ENCODE measurements around the gene PLEKHG3.

- TF ChIP-seq CTCF (conservative IDR thresholded peaks at IDR 0.05 in 1 of 2, IDR thresholded peaks at IDR 0.05 in 1 of 2; ENCODE audit: extremely low read depth in 1 of 2, insufficient read depth in 1 of 2, low read depth in 1 of 2, low read length in 2 of 2) (no peak), EZH2 (IDR thresholded peaks at IDR 0.05; ENCODE audit: borderline replicate concordance, low read length) (no peak)
Measured at GRCh38 chr14:64718762-64719161, 14.5 kb downstream of the PLEKHG3 start.
